GM08714 (cell line): Measurements from ENCODE around the gene PTGIS.

ENCODE experiments used
- H3K4me3 ChIP-seq: fragments of 200-500 bp; sonication (Bioruptor generic); 2 replicates; pipeline ENCODE4 v1.5.1; 2014; ENCODE audit warnings: mild to moderate bottlenecking, low read length, inconsistent platforms
- ZNF274 ChIP-seq: IDR thresholded peaks from 2 replicates; pipeline ENCODE4 v1.6.1; 2012; ENCODE audit warnings: mild to moderate bottlenecking, low read depth, low read length

Gene PTGIS

GRCh38 chr20:49602345-49603208 lies 34.6 kb upstream of the PTGIS start:
- TF ChIP-seq ZNF274: no peak
- H3K4me3 ChIP-seq: no peak overlapping the region

DNA sequence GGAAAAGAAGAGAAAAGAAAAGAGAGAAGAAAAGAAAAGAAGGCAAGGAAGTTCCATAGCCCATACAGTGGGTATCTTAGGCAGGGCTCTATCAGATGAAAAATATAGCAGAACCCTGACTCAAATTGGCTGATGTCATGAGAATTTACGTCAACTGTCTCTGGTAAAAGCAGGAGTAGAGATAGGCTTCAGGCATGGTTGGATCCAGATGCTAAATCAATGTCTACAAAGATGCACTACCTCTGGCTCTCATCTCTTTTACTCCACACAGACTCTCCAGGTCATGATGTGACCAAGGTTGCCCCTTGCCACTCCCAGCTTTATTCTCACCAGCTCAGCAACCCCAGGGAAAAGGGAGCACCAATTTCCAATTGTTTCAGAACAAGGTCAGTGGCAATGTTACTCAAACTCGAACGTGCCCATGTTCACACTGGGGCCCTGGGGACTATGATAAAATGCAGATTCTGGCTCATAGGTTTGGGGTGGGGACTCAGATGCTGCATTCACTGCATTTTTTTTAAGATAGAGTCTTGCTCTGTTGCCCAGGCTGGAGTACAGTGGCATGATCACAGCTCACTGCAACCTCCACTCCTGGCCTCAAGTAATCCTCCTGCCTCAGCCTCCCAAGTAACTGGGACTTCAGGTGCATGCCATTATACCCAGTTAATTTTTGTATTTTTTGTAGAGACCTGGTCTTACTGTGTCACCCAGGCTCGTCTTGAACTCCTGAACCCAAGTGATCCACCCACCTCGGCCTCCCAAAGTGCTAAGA lies 33.4 kb upstream of the PTGIS start:
- H3K4me3 ChIP-seq: no peak overlapping the region
- no peak for TF ChIP-seq ZNF274

GRCh38 chr20:49599746-49600113 lies 31.8 kb upstream of the PTGIS start:
- H3K4me3 ChIP-seq: no peak overlapping the region

DNA sequence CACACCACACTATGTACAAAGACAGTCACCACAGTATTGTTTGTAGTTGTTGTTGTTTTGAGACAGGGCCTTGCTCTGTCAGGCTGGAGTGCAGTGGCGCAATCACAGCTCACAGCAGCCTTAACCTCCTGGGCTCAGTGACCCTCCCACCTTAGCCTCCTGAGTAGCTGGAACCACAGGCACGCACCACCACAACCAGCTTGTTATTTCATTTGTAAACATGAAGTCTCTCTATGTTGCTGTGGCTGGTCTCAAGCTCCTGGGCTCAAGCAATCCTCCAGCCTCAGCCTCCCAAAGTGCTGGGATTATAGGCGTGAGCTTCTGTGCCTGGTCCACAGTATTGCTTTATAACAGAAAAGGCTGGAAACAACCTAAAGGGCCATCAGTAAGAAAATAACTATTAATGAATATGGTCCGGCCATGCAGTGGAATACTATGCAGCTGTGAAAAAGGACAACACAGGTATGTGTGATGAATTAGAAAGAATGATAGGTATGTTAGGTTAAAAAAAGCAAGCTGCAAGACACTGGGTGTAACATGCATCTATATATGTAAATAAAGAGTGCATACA lies 30.0 kb upstream of the PTGIS start:
- TF ChIP-seq ZNF274: no peak
- no peak overlapping the region for H3K4me3 ChIP-seq

More at GRCh38 chr20:49599746-49600113, 31.8 kb upstream of the PTGIS start:
- TF ChIP-seq ZNF274: no peak

GRCh38 chr20:49595811-49596561 lies 28.0 kb upstream of the PTGIS start:
- TF ChIP-seq ZNF274: no peak
- H3K4me3 ChIP-seq: no peak overlapping the region

DNA sequence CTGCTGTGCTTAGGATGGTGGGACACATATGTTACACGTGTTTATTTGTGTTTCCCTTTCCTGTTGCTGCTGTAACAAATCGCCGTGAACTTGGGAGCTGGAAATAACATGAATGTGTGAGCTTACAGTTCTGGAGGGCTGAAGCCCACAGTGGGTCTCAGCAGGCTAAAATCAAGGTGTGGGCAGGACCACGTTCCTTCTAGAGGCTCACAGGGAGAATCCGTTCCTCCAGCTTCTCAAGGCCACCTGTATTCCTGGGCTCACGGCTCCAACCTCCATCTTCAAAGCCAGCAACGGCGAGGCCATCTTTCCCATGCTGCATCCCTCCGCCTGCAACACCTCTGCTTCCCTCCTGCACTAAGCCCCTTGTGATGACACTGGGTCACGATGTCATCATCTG lies 27.4 kb upstream of the PTGIS start:
- no peak for TF ChIP-seq ZNF274
- no peak overlapping the region for H3K4me3 ChIP-seq

GRCh38 chr20:49594931-49595315 lies 27.0 kb upstream of the PTGIS start:
- TF ChIP-seq ZNF274: no peak
- no peak overlapping the region for H3K4me3 ChIP-seq

GRCh38 chr20:49594143-49594930 lies 26.4 kb upstream of the PTGIS start:
- no peak for TF ChIP-seq ZNF274
- H3K4me3 ChIP-seq: no peak overlapping the region

DNA sequence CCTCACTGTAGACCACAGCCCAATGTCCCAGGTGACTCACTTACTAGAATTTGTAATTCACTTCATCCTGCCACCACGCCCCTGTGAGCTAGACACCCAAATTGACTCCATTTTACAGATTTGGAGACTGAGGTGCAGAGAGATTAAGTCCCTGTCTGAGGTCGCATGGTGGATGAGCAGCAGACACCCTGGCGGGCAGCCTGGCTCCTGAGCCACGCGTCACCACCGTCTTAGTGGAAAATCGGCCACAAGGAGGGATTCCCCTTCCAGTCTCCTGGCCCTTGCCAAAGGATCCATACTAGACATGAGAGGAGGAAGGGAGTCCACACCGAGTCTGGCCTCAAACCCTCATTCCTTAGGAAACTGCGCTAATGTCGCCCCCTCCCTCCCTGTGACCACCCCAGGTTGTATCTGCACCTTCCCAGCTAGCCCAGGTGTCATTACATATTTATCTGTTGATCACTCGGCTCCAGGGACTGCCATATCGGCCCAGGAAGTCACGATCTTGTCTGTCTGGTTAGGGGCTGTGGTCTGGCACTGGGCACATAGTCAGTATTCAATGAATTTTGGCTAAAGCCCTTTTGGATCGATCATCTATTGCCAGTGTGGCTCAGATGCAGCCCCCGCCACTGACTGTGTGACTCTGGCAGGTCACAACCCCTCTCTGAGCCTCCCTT lies 25.7 kb upstream of the PTGIS start:
- no peak overlapping the region for H3K4me3 ChIP-seq
- TF ChIP-seq ZNF274: no peak

DNA sequence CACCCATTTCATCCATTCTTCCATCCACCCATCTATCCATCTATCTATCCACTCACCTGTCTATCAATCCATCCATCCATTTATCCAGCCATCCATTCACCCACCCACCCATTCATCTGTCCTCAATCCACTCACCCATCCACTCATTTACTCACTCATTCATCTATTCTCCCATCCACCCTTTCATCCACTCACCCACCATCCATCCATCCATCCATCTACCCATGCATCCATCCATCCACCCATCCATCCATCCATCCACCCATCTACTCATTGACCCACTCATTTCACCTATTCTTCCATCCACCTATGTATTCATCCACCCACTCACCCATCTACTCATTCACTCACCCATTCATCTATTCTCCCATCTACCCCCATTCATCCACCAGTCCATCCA lies 24.2 kb upstream of the PTGIS start:
- TF ChIP-seq ZNF274: no peak
- no peak overlapping the region for H3K4me3 ChIP-seq

GRCh38 chr20:49591217-49591865 lies 23.4 kb upstream of the PTGIS start:
- TF ChIP-seq ZNF274: no peak
- no peak overlapping the region for H3K4me3 ChIP-seq
